Left kidney (tissue), 2 donors: ENCODE measurements around the gene KCNH1. TPM values are rescaled to one million over a fixed set of nuclear protein-coding genes. Genes with fewer than 3 reads are reported as not detected.

Experiments used
- DNase-seq: peaks from one replicate; pipeline ENCODE4 v3.0.0-alpha.2; 2013
- polyA plus RNA-seq: library from polyadenylated mRNA; unstranded; fragments of 120-200 nt; gene quantifications from one replicate; pipeline ENCODE4 v1.2.1, GENCODE V29; 2013; ENCODE audit not compliant: insufficient read length

The KCNH1 gene
- polyA plus RNA-seq, 1 donor, result 0.47 TPM

- DNase-seq, result no peak
These were observed 319.4 kb downstream of the KCNH1 start for GRCh38 chr1:210814382-210815123.

GRCh38 chr1:210801501-210801900, 332.4 kb downstream of the KCNH1 start:
- no peak for DNase-seq

GRCh38 chr1:210800756-210801155, 333.2 kb downstream of the KCNH1 start:
- no peak for DNase-seq

GRCh38 chr1:210800301-210800700, 333.6 kb downstream of the KCNH1 start:
- DNase-seq, result no peak

GRCh38 chr1:210797422-210797821, 336.5 kb downstream of the KCNH1 start:
- DNase-seq, result no peak

- no peak for DNase-seq
These were observed 337.5 kb downstream of the KCNH1 start for GRCh38 chr1:210796421-210796820.

- DNase-seq, result no peak
These were observed 339.5 kb downstream of the KCNH1 start for GRCh38 chr1:210794445-210794844.

- no peak for DNase-seq
These were observed 341.5 kb downstream of the KCNH1 start for GRCh38 chr1:210792250-210793102.

GRCh38 chr1:210790196-210790595, 343.8 kb downstream of the KCNH1 start:
- DNase-seq, result no peak

GRCh38 chr1:210787800-210788199, 346.1 kb downstream of the KCNH1 start:
- no peak for DNase-seq

DNA sequence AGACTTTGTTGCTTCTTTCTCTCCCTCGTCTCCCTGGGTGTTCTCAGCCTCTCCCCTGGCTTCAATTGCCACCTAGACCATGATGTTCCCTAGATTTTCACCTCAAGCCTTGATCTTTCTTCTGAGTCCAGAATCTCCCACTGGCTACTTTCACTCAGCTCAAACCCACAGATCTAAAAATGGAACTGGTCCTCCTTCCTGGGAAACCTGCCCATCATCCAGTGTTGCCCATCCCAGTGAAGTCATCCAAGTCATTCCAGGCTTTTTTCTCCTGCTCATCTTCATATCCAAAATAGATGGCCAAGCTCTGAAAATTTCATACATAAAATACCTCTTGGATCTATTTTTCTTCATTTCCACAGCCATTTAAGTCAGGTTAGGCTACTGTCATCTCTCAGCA, 347.4 kb downstream of the KCNH1 start:
- DNase-seq, result no peak

DNA sequence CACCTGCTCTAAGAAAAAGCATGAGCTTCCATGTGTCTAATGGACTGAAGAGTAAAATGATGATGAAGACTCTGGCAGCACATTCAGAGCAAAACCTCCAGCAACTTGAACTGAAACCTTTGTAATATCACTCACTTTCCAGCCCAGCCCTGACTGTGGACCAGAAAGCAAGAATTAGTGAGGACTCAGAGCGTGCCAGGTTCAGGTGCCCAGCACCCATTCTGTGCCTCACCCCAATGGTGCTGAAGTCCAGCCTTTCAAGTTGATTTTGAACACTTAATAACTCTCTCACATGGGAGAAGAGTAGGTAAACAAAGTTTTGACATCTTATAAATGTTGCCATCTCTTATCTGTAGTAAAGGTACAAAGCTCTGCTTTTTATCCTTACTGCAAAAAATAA, 350.0 kb downstream of the KCNH1 start:
- DNase-seq, result no peak

DNA sequence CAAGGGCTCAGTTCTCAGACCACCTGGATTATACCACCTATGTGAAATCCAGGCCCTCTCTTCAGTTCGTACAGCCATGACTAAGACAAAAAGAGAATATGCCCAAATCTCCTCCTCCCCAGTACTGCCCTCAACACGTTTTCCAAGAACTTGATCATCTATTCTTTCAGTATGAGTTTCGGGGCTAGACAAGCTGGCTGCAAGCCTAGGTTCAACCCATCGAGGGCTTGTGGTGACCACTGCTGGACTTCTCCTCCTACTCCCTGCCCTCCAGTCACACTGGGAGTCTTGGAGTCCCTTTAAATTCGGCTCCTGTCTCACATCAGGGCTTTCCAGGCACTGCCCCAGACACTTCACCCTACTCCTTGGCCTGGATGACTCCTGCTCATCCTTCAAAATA, 352.3 kb downstream of the KCNH1 start:
- DNase-seq, result no peak

GRCh38 chr1:210779269-210779668, 354.7 kb downstream of the KCNH1 start:
- peak; percentile 15 for DNase-seq

DNA sequence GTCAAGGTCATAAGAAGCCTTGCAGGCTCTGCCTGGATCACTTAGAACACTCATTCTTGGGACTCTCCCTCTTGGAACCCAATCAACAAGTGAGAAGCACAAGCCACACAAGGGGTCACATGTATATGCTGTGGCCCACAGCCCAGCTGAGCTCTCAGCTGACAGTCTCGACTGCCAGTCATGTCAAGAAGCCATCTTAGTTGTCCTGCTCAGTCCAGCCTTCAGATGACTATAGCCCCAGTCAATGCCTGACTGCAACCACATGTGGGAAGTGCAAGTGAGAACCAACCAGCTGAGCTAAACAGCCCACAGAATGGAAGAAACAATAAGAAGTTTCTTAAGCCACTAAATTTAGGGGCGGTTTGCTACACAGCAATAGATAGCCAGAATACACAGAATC, 356.0 kb downstream of the KCNH1 start:
- DNase-seq, result no peak

DNA sequence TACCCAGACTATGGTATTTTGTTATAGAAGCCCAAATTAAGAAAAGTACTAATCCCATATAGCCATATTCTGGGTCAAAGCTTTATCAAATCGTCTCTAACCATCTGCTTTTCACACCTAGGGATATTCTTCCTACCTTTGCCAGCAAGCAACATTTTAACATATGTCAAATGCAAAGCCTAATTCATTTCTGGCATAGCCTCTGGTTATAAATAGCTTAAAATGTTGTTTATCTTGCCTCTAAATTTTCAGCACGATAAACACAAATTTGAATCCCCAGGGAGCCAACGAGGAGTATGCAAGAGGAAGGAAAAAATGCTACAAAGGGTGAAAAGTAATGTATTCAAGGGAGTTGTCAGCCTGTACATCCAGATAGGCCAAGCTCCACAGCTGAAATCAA, 357.2 kb downstream of the KCNH1 start:
- no peak for DNase-seq

- DNase-seq, result no peak
These were observed 358.7 kb downstream of the KCNH1 start for GRCh38 chr1:210775289-210775688.

DNA sequence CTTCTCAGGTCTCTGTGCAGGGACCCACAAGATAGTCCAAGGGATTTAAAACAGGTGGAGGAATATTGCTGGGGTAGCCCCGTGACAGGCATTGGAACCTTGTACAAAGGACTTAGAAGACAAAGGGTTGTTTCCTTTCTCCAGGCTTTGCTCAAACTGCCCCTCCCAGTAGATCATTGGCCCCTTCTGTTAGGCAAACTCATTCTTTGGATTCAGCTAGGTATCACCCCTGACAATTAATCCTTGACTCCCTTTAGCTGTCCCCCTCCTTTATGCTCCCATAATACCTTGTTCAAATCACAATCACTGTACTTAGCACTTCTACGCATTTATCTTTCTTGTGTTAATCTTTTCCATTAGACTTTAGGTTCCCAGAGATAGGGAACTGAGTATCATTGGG, 360.5 kb downstream of the KCNH1 start:
- DNase-seq, result no peak

- no peak for DNase-seq
These were observed 362.8 kb downstream of the KCNH1 start for GRCh38 chr1:210771131-210771530.

GRCh38 chr1:210770396-210770984, 363.5 kb downstream of the KCNH1 start:
- no peak for DNase-seq

DNA sequence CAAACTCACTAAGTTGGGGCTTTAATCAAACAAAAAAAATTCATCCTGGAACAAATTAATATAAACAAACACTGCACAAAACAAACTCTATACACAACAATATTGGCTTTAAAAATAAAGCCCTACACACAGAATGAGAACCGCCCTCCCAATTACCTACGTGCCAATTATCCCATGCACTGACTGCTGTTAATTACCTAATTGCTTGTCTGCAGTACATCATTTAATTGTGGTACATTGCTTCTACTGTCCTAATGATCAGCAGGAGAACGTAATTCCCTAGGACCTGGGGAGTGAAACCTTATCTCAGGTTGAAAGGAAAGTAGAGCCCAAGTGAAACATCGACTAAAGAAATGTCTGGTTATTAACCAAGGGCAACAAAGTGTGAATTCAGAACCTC, 364.5 kb downstream of the KCNH1 start:
- no peak for DNase-seq

GRCh38 chr1:210764536-210764935, 369.4 kb downstream of the KCNH1 start:
- no peak for DNase-seq

- DNase-seq, result no peak
These were observed 375.2 kb downstream of the KCNH1 start for GRCh38 chr1:210758761-210759160.
